Central memory CD4-positive, alpha-beta T cell (primary cell): ENCODE results near the gene SLC6A9.

ENCODE experiments used
- DNase-seq: peaks from one replicate; pipeline ENCODE4 v3.0.0; 2022
- total RNA-seq, 3 experiments: gene quantifications; one replicate each; lab custom pipeline; 2026; lab: John Stamatoyannopoulos, UW

Gene SLC6A9
- total RNA-seq = 1.4 to 26.2 (median 9.0) reads per million in 3 experiments

- peak; percentile 21 for DNase-seq
Measured at GRCh38 chr1:44031252-44032169, at the start of gene SLC6A9. SLC6A9 (minus strand) TSS chr1:44031462; CDS start chr1:44024277, 7,185 bp downstream.

DNA sequence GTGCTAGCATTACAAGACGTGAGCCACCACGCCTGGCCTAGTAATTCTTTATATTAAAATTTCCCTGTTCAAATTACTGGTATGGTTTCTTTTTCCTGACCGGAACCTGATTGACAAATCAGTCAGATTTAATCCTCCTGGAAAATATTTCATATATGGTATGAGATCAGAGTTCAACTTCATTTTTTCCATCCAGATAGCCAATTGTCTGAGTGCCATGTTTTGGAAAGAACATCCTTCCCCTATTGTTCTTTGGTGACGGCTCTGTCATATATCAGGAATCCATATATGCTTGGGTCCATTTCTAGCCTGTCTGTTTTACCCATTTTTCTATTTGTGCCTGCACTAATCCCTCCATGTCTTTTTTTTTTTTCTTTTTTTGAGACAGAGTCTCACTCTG is 48.3 kb upstream of the SLC6A9 start:
- DNase-seq = no peak

- DNase-seq = no peak
Measured at GRCh38 chr1:44078104-44078503, 46.8 kb upstream of the SLC6A9 start.

DNA sequence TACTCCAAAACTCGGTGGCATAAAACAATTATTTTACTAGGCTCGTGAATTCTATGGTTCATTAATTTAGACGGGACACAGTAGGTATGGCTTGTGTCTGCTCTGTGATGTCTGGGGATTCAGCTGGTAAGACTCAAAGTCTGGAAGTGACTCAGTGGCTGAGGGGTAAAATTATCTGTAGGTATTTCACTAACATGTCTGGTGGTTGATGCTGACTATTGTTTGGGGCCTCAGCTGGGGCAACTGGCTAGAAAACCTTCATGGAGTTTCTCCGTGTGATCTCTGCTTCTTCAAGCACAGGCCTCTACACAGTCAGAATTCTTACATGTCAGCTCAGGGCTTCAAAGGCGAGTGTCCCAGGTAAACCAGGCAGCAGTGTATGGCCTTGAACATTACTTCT is 46.2 kb upstream of the SLC6A9 start:
- no peak for DNase-seq

DNA sequence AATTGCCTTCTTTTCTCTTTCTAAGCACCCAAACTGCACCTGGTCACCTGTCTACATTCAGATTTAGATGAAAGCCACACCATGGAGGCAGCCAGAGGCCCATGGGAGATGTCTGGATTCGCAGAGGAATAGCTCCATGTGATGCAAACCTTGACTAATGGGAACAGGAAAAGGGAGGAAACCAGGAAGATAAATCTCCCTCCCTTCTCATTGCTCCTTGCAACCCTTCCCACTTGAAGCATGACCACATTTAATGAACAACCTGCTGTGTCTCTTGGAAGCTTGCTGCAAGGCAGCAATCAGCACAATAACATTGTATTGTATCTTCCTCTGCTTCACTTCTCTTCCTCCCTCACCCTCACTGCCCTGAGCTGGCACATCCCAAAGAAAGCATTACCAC is 44.8 kb upstream of the SLC6A9 start:
- DNase-seq = no peak

- DNase-seq = no peak
Measured at GRCh38 chr1:44074415-44074814, 43.2 kb upstream of the SLC6A9 start.

GRCh38 chr1:44073528-44073927 is 42.3 kb upstream of the SLC6A9 start:
- DNase-seq = no peak

- no peak for DNase-seq
Measured at GRCh38 chr1:44072821-44073220, 41.6 kb upstream of the SLC6A9 start.

DNA sequence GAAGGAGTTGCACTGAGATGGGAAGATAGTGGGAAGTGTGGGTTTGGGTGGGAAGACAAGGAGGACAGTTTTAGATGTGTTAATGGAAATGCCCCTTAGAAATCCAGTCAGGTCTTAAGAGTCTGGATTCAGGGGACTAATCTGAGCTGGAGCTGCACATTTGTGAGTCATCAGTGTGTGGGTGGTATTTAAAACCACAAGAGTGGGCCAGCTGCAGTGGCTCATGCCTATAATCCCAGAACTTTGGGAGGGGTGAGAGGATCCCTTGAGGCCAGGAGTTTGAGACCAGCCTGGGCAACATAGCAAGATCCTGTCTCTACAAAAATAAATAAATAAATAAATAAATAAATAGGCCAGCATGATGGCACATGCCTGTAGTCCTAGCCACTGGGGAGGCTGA is 40.9 kb upstream of the SLC6A9 start:
- DNase-seq = no peak

DNA sequence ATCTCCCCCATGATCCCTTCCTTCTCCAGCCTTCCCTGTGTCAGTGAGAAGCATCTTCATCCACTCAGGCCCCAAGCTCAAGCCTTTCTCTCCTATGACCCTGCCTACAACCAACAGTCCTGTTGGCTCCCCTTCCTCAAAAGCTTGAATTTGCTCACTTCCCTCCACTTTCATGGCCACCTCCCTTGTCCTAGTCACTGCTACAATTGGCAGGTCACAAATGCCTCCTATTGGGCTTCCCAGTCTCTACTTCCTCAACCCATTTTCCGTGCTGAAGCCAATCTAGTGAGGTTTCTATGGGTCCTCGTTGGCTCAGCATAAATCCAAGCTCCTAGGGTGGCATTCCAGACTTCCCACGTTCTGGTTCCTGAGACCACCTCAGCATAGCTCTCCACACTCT is 40.2 kb upstream of the SLC6A9 start:
- no peak for DNase-seq

DNA sequence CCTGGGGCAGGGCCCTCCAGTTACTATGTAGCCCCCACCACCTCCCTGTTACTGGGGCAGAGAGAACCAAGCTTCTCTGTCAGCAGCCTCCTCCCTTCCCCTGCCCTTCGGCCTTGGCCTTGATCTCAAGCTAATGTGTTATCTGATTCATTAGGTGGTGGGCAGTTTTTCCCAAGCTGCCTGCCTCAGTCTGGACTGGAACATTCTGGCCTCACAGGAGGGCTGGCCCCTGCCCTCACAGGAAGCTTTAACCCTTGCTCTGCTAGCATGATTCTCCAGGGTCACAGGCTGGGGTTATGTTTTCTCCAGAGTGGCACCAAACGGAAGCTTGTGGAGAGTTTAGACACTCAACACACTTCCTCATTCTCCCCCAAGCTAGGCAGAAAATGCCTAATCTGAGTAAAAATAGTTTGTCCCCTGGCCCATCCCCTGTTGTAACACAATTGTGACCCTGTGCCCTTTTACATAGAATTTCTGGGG is 37.2 kb upstream of the SLC6A9 start:
- DNase-seq = no peak

- DNase-seq = no peak
Measured at GRCh38 chr1:44067266-44068250, 36.3 kb upstream of the SLC6A9 start.

DNA sequence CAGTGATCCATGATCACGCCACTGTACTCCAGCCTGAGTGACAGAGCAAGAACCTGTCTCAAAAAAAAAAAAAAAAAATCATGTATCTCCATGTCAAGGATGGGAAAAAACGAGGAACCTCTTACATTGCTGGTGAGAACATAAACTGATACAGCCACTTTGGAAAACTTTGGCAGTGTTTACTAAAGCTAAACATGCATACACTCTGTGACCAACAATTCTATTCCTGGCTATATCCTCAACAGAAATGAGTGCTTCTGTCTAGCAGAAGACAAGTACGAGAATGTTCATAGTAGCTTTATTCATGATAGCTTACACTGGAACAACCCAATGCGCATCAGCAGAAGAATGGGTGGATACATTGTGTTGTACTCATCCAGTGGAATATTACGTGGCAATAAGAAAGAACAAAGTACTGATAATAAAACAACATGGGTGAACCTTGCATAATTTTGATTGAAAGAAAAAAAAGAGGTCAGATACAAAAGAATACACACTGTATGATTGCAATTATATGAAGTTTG is 31.5 kb upstream of the SLC6A9 start:
- DNase-seq = no peak

DNA sequence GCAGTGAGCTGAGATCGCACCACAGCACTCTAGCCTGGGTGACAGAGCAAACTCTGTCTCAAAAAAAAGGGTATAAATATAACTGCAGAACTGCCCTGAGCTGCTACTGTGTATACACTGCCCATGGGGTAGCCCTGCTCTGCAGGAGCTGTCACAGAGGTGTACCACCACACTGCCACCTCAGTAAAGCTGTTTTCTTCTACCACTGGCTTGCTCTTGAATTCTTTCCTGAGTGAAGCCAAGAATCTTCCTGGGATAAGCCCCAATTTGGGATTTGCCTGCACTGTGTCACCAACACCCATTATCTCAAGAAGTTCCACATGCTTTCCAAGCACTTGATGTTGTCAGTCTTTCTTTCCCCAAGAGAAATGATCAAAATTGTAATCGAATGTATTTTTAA is 30.6 kb upstream of the SLC6A9 start:
- DNase-seq = no peak

DNA sequence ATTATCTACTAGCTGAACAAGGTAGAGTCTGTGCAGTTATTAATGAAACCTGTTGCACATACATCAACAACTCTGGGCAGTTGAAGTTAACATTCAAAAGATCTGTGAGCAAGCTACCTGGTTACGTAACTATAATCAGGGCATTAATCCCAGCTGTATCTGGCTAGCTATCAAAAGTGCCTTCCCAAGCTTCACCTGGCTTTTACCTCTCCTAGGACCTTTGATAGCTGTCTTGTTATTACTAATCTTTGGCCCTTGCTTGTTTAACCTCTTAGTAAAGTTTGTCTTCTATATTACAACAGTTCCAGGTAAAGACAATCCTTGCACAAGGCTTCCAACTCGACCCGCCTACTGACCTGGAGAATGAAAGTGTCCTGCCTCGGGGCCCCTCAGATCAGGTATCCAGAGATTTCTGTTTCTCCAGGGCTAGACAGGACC is 29.6 kb upstream of the SLC6A9 start:
- no peak for DNase-seq

DNA sequence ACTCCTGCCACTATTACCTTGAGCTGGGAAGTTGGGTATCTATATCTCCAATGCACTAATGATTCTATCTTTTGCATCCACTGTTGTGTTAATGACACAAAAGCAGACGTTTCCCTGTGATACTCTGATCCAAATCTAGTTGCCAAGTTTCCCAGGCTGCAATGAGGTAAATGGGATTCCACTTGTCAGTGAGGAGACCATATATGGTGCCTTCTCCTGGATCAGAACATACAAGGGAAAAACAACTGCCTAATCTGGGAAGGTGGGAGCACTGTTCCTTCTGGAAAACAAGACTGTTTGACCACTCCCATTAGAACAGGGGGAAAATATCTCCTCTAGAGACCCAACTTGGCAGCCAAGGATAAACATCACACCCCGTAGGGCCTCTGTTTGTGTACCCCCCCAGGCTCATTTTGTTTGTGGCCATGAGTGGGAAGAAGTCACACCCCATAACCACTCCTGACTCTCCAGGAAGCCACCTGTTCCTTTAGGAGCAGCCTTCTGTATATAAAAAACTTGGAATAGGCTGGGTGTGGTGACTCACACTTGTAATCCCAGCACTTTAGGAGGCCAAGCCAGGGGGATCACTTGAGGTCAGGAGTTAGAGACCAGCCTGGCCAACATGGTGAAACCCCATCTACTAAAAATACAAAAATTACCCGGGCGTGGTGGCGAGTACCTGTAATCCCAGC is 28.5 kb upstream of the SLC6A9 start:
- DNase-seq = no peak

- no peak for DNase-seq
Measured at GRCh38 chr1:44059212-44059611, 27.9 kb upstream of the SLC6A9 start.

- no peak for DNase-seq
Measured at GRCh38 chr1:44057293-44057692, 26.0 kb upstream of the SLC6A9 start.

DNA sequence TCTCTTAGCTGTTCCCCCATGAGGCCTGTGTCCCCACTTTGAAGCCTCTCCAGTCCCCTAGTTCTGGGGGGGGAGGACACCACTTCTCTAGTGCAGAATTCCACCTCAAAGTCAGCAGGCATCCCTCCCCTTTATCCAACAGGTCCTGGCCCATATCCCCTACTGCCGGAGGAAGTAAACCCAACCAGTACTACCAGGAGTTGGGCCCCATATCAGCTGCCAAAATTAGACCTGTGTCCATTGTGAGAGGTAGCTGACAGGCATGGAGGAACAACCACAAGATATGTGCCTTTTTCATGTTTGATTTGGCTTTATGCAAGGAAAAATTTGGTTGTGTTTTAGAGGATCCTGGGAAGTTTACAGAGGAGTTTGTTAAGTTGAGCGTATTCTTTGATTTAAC is 22.1 kb upstream of the SLC6A9 start:
- DNase-seq = no peak

DNA sequence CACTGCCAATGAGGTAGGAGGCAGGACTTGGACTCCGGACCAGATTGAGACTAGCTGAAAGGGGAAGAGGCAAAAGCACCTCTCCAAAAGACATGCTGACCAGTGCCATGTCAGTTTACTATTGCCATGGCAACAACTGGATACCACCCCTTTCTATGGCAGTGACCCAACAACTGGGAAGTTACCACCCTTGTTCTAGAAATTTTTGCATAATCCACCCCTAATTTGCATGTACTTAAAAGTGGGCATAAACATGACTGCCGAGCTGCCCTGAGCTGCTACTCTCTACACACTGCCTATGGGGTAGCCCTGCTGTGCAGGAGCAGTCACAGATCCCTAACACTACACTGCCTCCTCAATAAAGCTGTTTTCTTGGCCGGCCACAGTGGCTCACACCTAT is 19.0 kb upstream of the SLC6A9 start:
- no peak for DNase-seq

GRCh38 chr1:44049839-44050238 is 18.6 kb upstream of the SLC6A9 start:
- DNase-seq = no peak

GRCh38 chr1:44048532-44049215 is 17.4 kb upstream of the SLC6A9 start:
- no peak for DNase-seq
